Mesendoderm (in vitro differentiated cells): ENCODE data around the gene NPHP3.

ENCODE experiments used
- DNase-seq: peaks from one replicate; pipeline ENCODE4 v3.0.0; 2013
- H2AK5ac ChIP-seq: 2 replicates; pipeline ENCODE4 v1.6.1; 2013; ENCODE audit warnings: low read length, inconsistent platforms
- H2BK120ac ChIP-seq: 2 replicates; pipeline ENCODE4 v1.6.1; 2013; ENCODE audit warnings: low read depth, mild to moderate bottlenecking, low read length, moderate library complexity, mixed read lengths
- H2BK15ac ChIP-seq: replicated peaks from 2 replicates; pipeline ENCODE4 v1.6.1; 2013; ENCODE audit warnings: low read depth, mild to moderate bottlenecking, moderate library complexity
- H2BK5ac ChIP-seq: 2 replicates; pipeline ENCODE4 v1.6.1; 2013; ENCODE audit warnings: low read length, inconsistent platforms
- H3K18ac ChIP-seq: 2 replicates; pipeline ENCODE4 v1.6.1; 2013; ENCODE audit warnings: mild to moderate bottlenecking, low read length, mixed read lengths
- H3K23ac ChIP-seq: one replicate; pipeline ENCODE4 v1.6.1; 2013; ENCODE audit warnings: low read length
- H3K27ac ChIP-seq: 2 replicates; pipeline ENCODE4 v1.5.1; 2013; ENCODE audit warnings: low read depth, mild to moderate bottlenecking, inconsistent platforms, low read length, moderate library complexity
- H3K27me3 ChIP-seq: 2 replicates; pipeline ENCODE4 v1.6.1; 2013; ENCODE audit warnings: low read length, control low read depth, mild to moderate bottlenecking, inconsistent platforms; ENCODE audit not compliant: insufficient read depth, poor library complexity
- H3K36me3 ChIP-seq: 2 replicates; pipeline ENCODE4 v1.6.1; 2013; ENCODE audit warnings: low read length, inconsistent platforms; ENCODE audit not compliant: control insufficient read depth, insufficient read depth
- H3K4ac ChIP-seq: one replicate; pipeline ENCODE4 v1.6.1; 2013; ENCODE audit warnings: low read depth, mild to moderate bottlenecking, low read length, moderate library complexity
- H3K4me1 ChIP-seq: 2 replicates; pipeline ENCODE4 v1.6.1; 2013; ENCODE audit warnings: low read depth, low read length, inconsistent platforms; ENCODE audit not compliant: control insufficient read depth
- H3K4me2 ChIP-seq: 2 replicates; pipeline ENCODE4 v1.6.1; 2013; ENCODE audit warnings: low read length
- H3K4me3 ChIP-seq: 2 replicates; pipeline ENCODE4 v1.5.1; 2013; ENCODE audit warnings: mild to moderate bottlenecking, low read length
- H3K56ac ChIP-seq: one replicate; pipeline ENCODE4 v1.6.1; 2013; ENCODE audit warnings: low read length
- H3K79me1 ChIP-seq: 2 replicates; pipeline ENCODE4 v1.6.1; 2013; ENCODE audit warnings: low read length, inconsistent platforms
- H3K79me2 ChIP-seq: 2 replicates; pipeline ENCODE4 v1.6.1; 2013; ENCODE audit warnings: mild to moderate bottlenecking, low read length; ENCODE audit not compliant: control insufficient read depth, insufficient read depth
- H3K9ac ChIP-seq: 2 replicates; pipeline ENCODE4 v1.6.1; 2013; ENCODE audit warnings: low read length, inconsistent platforms
- H4K5ac ChIP-seq: one replicate; pipeline ENCODE4 v1.6.1; 2013; ENCODE audit warnings: low read length
- H4K8ac ChIP-seq: one replicate; pipeline ENCODE4 v1.6.1; 2013; ENCODE audit warnings: low read depth, mild to moderate bottlenecking, control low read depth, low read length, moderate library complexity
- WGBS: extraction: QIAGEN DNeasy Blood & Tissue Kit; methylation state at CpG from one replicate; pipeline ENCODE4 v1.1.7; 2013; ENCODE audit warnings: low lambda C conversion rate, missing lambda C conversion rate; ENCODE audit not compliant: insufficient coverage; ENCODE audit errors: extremely low coverage; 5-methylcytosine and 5-hydroxymethylcytosine counted together

The NPHP3 gene

GRCh38 chr3:132723024-132723950 lies 1.1 kb upstream of the NPHP3 start:
- Histone ChIP-seq H3K4ac (no peak overlapping the region), H2AK5ac (no peak overlapping the region), H4K5ac (peak overlapping the region; percentile 44), H3K4me2 (peak overlapping the region; percentile 67), H3K56ac (peak overlapping the region; percentile 93), H2BK15ac (no peak overlapping the region), H3K36me3 (no peaks in the 10 kb centered on the region), H4K8ac (peak overlapping the region; percentile 86), H3K4me3 (peak overlapping the region; percentile 68), H2BK5ac (peak overlapping the region; percentile 57), H3K27me3 (no peaks in the 10 kb centered on the region), H2BK120ac (no peak overlapping the region), H3K79me1 (peaks cover 2% of the 10 kb centered on the region), H3K27ac (peak overlapping the region; percentile 81), H3K79me2 (peaks cover 2% of the 10 kb centered on the region), H3K23ac (no peak overlapping the region), H3K18ac (peak overlapping the region; percentile 15), H3K9ac (peak overlapping the region; percentile 84), H3K4me1 (peaks cover 2% of the 10 kb centered on the region)
- no peak for DNase-seq
- no CpG with 5 or more reads among the region's 19 CpGs for WGBS

GRCh38 chr3:132721479-132722164 lies 587 bp downstream of the NPHP3 start:
- Histone ChIP-seq H3K27me3 (no peaks in the 10 kb centered on the region), H2BK15ac (no peak overlapping the region), H2AK5ac (no peak overlapping the region), H3K56ac (peak overlapping the region; percentile 91), H3K23ac (peak overlapping the region; percentile 29), H3K4me3 (peak overlapping the region; percentile 72), H3K4me2 (peak overlapping the region; percentile 5), H4K8ac (peak overlapping the region; percentile 78), H4K5ac (no peak overlapping the region), H3K18ac (peak overlapping the region; percentile 97), H3K36me3 (no peaks in the 10 kb centered on the region), H3K9ac (peak overlapping the region; percentile 82), H3K79me1 (peaks cover 2% of the 10 kb centered on the region), H3K27ac (peak overlapping the region; percentile 95), H3K4ac (peak overlapping the region; percentile 89), H2BK5ac (no peak overlapping the region), H2BK120ac (no peak overlapping the region), H3K79me2 (peaks cover 2% of the 10 kb centered on the region), H3K4me1 (peaks cover 2% of the 10 kb centered on the region)
- peak; percentile 86 for DNase-seq
- no CpG with 5 or more reads among the region's 47 CpGs for WGBS

- no peak overlapping the region for H4K8ac ChIP-seq
- H3K4me1 ChIP-seq: peaks cover 2% of the 10 kb centered on the region
- H3K4me2 ChIP-seq: peak overlapping the region; percentile 6
- no peak overlapping the region for H3K27ac ChIP-seq
- H3K4me3 ChIP-seq: no peak overlapping the region
- H3K27me3 ChIP-seq: no peaks in the 10 kb centered on the region
- no peak overlapping the region for H2AK5ac ChIP-seq
- H2BK120ac ChIP-seq: no peak overlapping the region
- H3K4ac ChIP-seq: no peak overlapping the region
- H2BK5ac ChIP-seq: no peak overlapping the region
- H3K79me2 ChIP-seq: peaks cover 2% of the 10 kb centered on the region
- no peak overlapping the region for H3K56ac ChIP-seq
- no peak overlapping the region for H3K18ac ChIP-seq
- no peak overlapping the region for H2BK15ac ChIP-seq
- H3K36me3 ChIP-seq: no peaks in the 10 kb centered on the region
- H4K5ac ChIP-seq: no peak overlapping the region
- peaks cover 2% of the 10 kb centered on the region for H3K79me1 ChIP-seq
- DNase-seq: no peak
- H3K23ac ChIP-seq: no peak overlapping the region
- WGBS: no CpG with 5 or more reads among the region's 6 CpGs
- no peak overlapping the region for H3K9ac ChIP-seq
These were observed 2.0 kb downstream of the NPHP3 start for GRCh38 chr3:132720228-132720627.

- DNase-seq: no peak
- Histone ChIP-seq H3K4me3 (no peak overlapping the region), H3K4ac (no peak overlapping the region), H3K9ac (no peak overlapping the region), H3K36me3 (no peaks in the 10 kb centered on the region), H3K18ac (no peak overlapping the region), H3K4me2 (no peak overlapping the region), H2BK5ac (no peak overlapping the region), H3K23ac (no peak overlapping the region), H4K5ac (no peak overlapping the region), H3K27ac (no peak overlapping the region), H2BK15ac (no peak overlapping the region), H3K56ac (no peak overlapping the region), H2BK120ac (no peak overlapping the region), H3K27me3 (no peaks in the 10 kb centered on the region), H3K79me1 (peaks cover 2% of the 10 kb centered on the region), H2AK5ac (no peak overlapping the region), H3K4me1 (peaks cover 2% of the 10 kb centered on the region), H4K8ac (no peak overlapping the region), H3K79me2 (peaks cover 2% of the 10 kb centered on the region)
These were observed 5.8 kb downstream of the NPHP3 start for GRCh38 chr3:132716372-132716771.

GRCh38 chr3:132713977-132714727 lies 8.1 kb downstream of the NPHP3 start:
- H3K79me1 ChIP-seq: no peaks in the 10 kb centered on the region

More at GRCh38 chr3:132713977-132714727, 8.1 kb downstream of the NPHP3 start:
- no CpG with 5 or more reads among the region's 5 CpGs for WGBS
- Histone ChIP-seq H2BK5ac (no peak overlapping the region), H3K4me2 (no peak overlapping the region), H3K79me2 (no peaks in the 10 kb centered on the region), H3K23ac (no peak overlapping the region), H3K56ac (no peak overlapping the region), H4K8ac (no peak overlapping the region), H3K4ac (no peak overlapping the region), H3K36me3 (no peaks in the 10 kb centered on the region), H3K18ac (no peak overlapping the region), H3K4me3 (no peak overlapping the region), H2BK120ac (no peak overlapping the region), H3K27ac (no peak overlapping the region), H2BK15ac (no peak overlapping the region), H3K9ac (no peak overlapping the region), H3K4me1 (no peaks in the 10 kb centered on the region), H2AK5ac (no peak overlapping the region), H4K5ac (no peak overlapping the region), H3K27me3 (no peaks in the 10 kb centered on the region)
- DNase-seq: no peak
